ENCODE data around the gene RTBDN. TPM values are rescaled to one million over a fixed set of nuclear protein-coding genes. Genes with fewer than 3 reads are reported as not detected.

The RTBDN gene
- total and polyA plus RNA-seq, 2 of the 8 experiments (the other 6 are each of a cell fraction or from before 2014, with no cell fraction given) = 4.0 to 4.8 TPM

- Histone ChIP-seq H2BK120ac (replicated peaks; ENCODE audit: low read depth, low read length) (no peak overlapping the region), H4K8ac (ENCODE audit: extremely low read depth, insufficient read depth, low read length) (no peak overlapping the region), H4K5ac (ENCODE audit: insufficient read length, low read depth, low read length) (no peak overlapping the region), H4K91ac (replicated peaks; ENCODE audit: insufficient read length, low read length) (no peak overlapping the region), H3K4me3 (ENCODE audit: extremely low read depth in 1 of 4, insufficient read depth in 2 of 4, low read depth in 3 of 4, low read length in 4 of 4) (no peak overlapping the region), H3K4me2 (ENCODE audit: insufficient read depth in 1 of 2, low read depth in 2 of 2, low read length in 2 of 2) (no peak overlapping the region), H3K18ac (ENCODE audit: extremely low read depth, low read length) (no peak overlapping the region), H3K27ac (ENCODE audit: low read depth, low read length) (no peak overlapping the region), H3K36me3 (ENCODE audit: control insufficient read depth in 2 of 4, insufficient read depth in 4 of 4, low read length in 3 of 4) (peaks cover 0 to 3% (median 0%) of the 10 kb centered on the region in 4 experiments; a peak in 1 of 8 replicates), H2AFZ (ENCODE audit: low read length) (no peak overlapping the region), H2BK5ac (ENCODE audit: low read depth, low read length) (no peak overlapping the region), H2BK20ac (ENCODE audit: low read length) (no peak overlapping the region), H3K23ac (ENCODE audit: insufficient read length) (no peak overlapping the region), H2BK15ac (ENCODE audit: low read length) (no peak overlapping the region), H3K27me3 (replicated peaks in 1 of 4; ENCODE audit: control insufficient read depth in 3 of 4, extremely low read depth in 1 of 4, insufficient read depth in 3 of 4, low read length in 3 of 4) (no peaks in the 10 kb centered on the region; a peak in 1 of 7 replicates), H3K56ac (replicated peaks; ENCODE audit: insufficient read length, low read depth, low read length) (no peak overlapping the region), H3K4ac (replicated peaks; ENCODE audit: insufficient read length, low read depth, low read length) (no peak overlapping the region), H3K4me1 (replicated peaks in 1 of 4; ENCODE audit: control insufficient read depth in 3 of 4, insufficient read depth in 4 of 4, low read length in 3 of 4) (peaks cover 6 to 31% (median 10%) of the 10 kb centered on the region in 4 experiments), H3K79me1 (ENCODE audit: low read depth, low read length) (peaks cover 11% of the 10 kb centered on the region), H3K79me2 (ENCODE audit: control insufficient read depth in 1 of 2, insufficient read depth in 2 of 2, low read length in 2 of 2) (peaks cover 0 to 9% of the 10 kb centered on the region in 2 experiments; a peak in 2 of 4 replicates), H3K23me2 (ENCODE audit: low read depth, low read length) (peaks cover 13% of the 10 kb centered on the region), H3K9me3 (ENCODE audit: insufficient read depth in 2 of 2, low read depth in 1 of 2, low read length in 1 of 2) (no peaks in the 10 kb centered on the region), H2AK5ac (ENCODE audit: low read depth, low read length) (no peak overlapping the region), H3K14ac (ENCODE audit: insufficient read length) (no peak overlapping the region), H3K9ac (replicated peaks in 1 of 4; ENCODE audit: extremely low read depth in 1 of 4, low read depth in 3 of 4, low read length in 3 of 4) (no peak overlapping the region), H2BK12ac (ENCODE audit: low read depth, low read length) (no peak overlapping the region), H4K20me1 (replicated peaks in 1 of 2; ENCODE audit: control insufficient read depth in 1 of 2, insufficient read depth in 2 of 2, low read length in 2 of 2) (peaks cover 8 to 24% of the 10 kb centered on the region in 2 experiments)
- no peak for FAIRE-seq
- ChIA-PET POLR2A (ENCODE audit: partially characterized antibody) (no interaction called here), CTCF (ENCODE audit: partially characterized antibody) (no interaction called here)
- TF ChIP-seq GABPA (IDR thresholded peaks at IDR 0.05; ENCODE audit: borderline replicate concordance, insufficient read depth, low read length) = no peak
- no peak for TF ChIP-seq ATF2 (IDR thresholded peaks at IDR 0.05; ENCODE audit: low read length)
- TF ChIP-seq KDM4A (IDR thresholded peaks at IDR 0.05; ENCODE audit: low read depth, low read length, severe bottlenecking) = no peak
- TF ChIP-seq POLR2A (IDR thresholded peaks at IDR 0.05; ENCODE audit: control extremely low read depth in 1 of 2, low read depth in 2 of 2, low read length in 2 of 2) = no peak
- no peak for TF ChIP-seq ASH2L (IDR thresholded peaks at IDR 0.05; ENCODE audit: low read length)
- TF ChIP-seq NANOG (IDR thresholded peaks at IDR 0.05; ENCODE audit: insufficient read depth, low read depth, low read length, poor library complexity, severe bottlenecking) = no peak
- TF ChIP-seq MAX (IDR thresholded peaks at IDR 0.05) = no peak
- TF ChIP-seq YY1 (IDR thresholded peaks at IDR 0.05; ENCODE audit: low read depth, low read length) = no peak
- TF ChIP-seq GTF2F1 (IDR thresholded peaks at IDR 0.05; ENCODE audit: borderline replicate concordance, low read depth, low read length) = no peak
- TF ChIP-seq CTBP2 (IDR thresholded peaks at IDR 0.05; ENCODE audit: borderline replicate concordance, insufficient read depth, insufficient read length, low read length) = no peak
- TF ChIP-seq TEAD4 (IDR thresholded peaks at IDR 0.05; ENCODE audit: low read depth, low read length) = no peak
- no peak for TF ChIP-seq TAF1 (IDR thresholded peaks at IDR 0.05; ENCODE audit: low read depth, low read length)
- TF ChIP-seq RBBP5 (IDR thresholded peaks at IDR 0.05; ENCODE audit: borderline replicate concordance, low read depth, low read length) = no peak
- no peak for DNase-seq (ENCODE audit: low read depth in 1 of 2, low spot score in 2 of 2)
- 91% methylated on average over 11 of the region's 11 CpGs; no CpG with 5 or more reads in 1 of the 2 experiments for WGBS, 2 experiments (ENCODE audit: extremely low coverage in 1 of 2, insufficient coverage in 1 of 2, insufficient read length in 1 of 2, insufficient replicate concordance in 2 of 2, low coverage in 1 of 2, low lambda C conversion rate in 2 of 2, missing lambda C conversion rate in 1 of 2)
These were observed 8.9 kb upstream of the RTBDN start for GRCh38 chr19:12843328-12843727.

Measured in H1 (cell line).